Measurements from ENCODE around the gene HPCAL1. TPM values are rescaled to one million over a fixed set of nuclear protein-coding genes. Genes with fewer than 3 reads are reported as not detected.

Gene HPCAL1
- total and polyA plus RNA-seq, 8 donors = 58.1 to 108 (median 72.1) TPM

- peaks cover 0 to 25% of the 10 kb centered on the region in 2 donors for H3K36me3 ChIP-seq
- no peak overlapping the region for H3K4me3 ChIP-seq
- TF ChIP-seq CTCF (IDR thresholded peaks at IDR 0.05) = no peak
- ATAC-seq (no peak), DNase-seq (peak in 1 of 4 donors; percentile 3)
- intact Hi-C loops (cut with DNase I) = loop anchor here in 1 of 2 donors (5.0 to 10.0 kb wide), 2 partner anchors 224 to 304 kb away; no protein-coding TSS in a partner anchor
- no peaks in the 10 kb centered on the region for H3K9me3 ChIP-seq
- H3K4me1 ChIP-seq = peaks cover 7 to 23% of the 10 kb centered on the region in 2 donors
- H3K27me3 ChIP-seq = peaks cover 0 to 4% of the 10 kb centered on the region in 2 donors
- H3K27ac ChIP-seq = no peak overlapping the region
Observed at GRCh38 chr2:10430886-10431622, 128.3 kb downstream of the HPCAL1 start.

GRCh38 chr2:10431797-10432196 is 129.1 kb downstream of the HPCAL1 start:
- Histone ChIP-seq H3K4me1 (peaks cover 7 to 23% of the 10 kb centered on the region in 2 donors), H3K4me3 (peak overlapping the region in 1 of 2 donors; percentile 31), H3K27ac (no peak overlapping the region), H3K27me3 (peaks cover 0 to 4% of the 10 kb centered on the region in 2 donors), H3K9me3 (no peaks in the 10 kb centered on the region), H3K36me3 (peaks cover 0 to 17% of the 10 kb centered on the region in 2 donors)
- TF ChIP-seq CTCF (IDR thresholded peaks at IDR 0.05) = no peak
- DNase-seq (peak in 1 of 4 donors; percentile 69), ATAC-seq (peak; percentile 23)
- intact Hi-C loops (cut with DNase I) = loop anchor here in 1 of 2 donors (5.0 to 10.0 kb wide), 2 partner anchors 223 to 304 kb away; no protein-coding TSS in a partner anchor

GRCh38 chr2:10432311-10433181 is 129.8 kb downstream of the HPCAL1 start:
- ATAC-seq (peak; percentile 91), DNase-seq (peak in 2 of 4 donors; percentile 72 to 88)
- Histone ChIP-seq H3K9me3 (no peaks in the 10 kb centered on the region), H3K4me3 (peak overlapping the region; percentile 31 to 41), H3K4me1 (peaks cover 7 to 23% of the 10 kb centered on the region in 2 donors), H3K27ac (no peak overlapping the region), H3K36me3 (peaks cover 0 to 10% of the 10 kb centered on the region in 2 donors), H3K27me3 (peaks cover 0 to 4% of the 10 kb centered on the region in 2 donors)
- intact Hi-C loops (cut with DNase I) = loop anchor here in 1 of 2 donors (5.0 to 10.0 kb wide), 2 partner anchors 222 to 305 kb away; no protein-coding TSS in a partner anchor
- TF ChIP-seq CTCF (IDR thresholded peaks at IDR 0.05) = no peak

- Histone ChIP-seq H3K36me3 (peaks cover 0 to 1% of the 10 kb centered on the region in 2 donors), H3K4me3 (no peak overlapping the region), H3K27ac (no peak overlapping the region), H3K9me3 (no peaks in the 10 kb centered on the region), H3K27me3 (peaks cover 0 to 4% of the 10 kb centered on the region in 2 donors), H3K4me1 (peaks cover 7 to 23% of the 10 kb centered on the region in 2 donors)
- intact Hi-C loops (cut with DNase I) = loop anchor here in 1 of 2 donors (5.0 to 10.0 kb wide), 2 partner anchors 221 to 306 kb away; no protein-coding TSS in a partner anchor
- no peak for TF ChIP-seq CTCF (IDR thresholded peaks at IDR 0.05)
- DNase-seq = peak in 1 of 4 donors; percentile 55
- ATAC-seq = no peak
Observed at GRCh38 chr2:10433264-10433946, 130.7 kb downstream of the HPCAL1 start.

Measured in left lung (tissue), 10 donors.